ENCODE measurements around the gene TKFC. TPM values are rescaled to one million over a fixed set of nuclear protein-coding genes. Genes with fewer than 3 reads are reported as not detected.

The TKFC gene, protein sequence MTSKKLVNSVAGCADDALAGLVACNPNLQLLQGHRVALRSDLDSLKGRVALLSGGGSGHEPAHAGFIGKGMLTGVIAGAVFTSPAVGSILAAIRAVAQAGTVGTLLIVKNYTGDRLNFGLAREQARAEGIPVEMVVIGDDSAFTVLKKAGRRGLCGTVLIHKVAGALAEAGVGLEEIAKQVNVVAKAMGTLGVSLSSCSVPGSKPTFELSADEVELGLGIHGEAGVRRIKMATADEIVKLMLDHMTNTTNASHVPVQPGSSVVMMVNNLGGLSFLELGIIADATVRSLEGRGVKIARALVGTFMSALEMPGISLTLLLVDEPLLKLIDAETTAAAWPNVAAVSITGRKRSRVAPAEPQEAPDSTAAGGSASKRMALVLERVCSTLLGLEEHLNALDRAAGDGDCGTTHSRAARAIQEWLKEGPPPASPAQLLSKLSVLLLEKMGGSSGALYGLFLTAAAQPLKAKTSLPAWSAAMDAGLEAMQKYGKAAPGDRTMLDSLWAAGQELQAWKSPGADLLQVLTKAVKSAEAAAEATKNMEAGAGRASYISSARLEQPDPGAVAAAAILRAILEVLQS
- 71.2 and 78.2 TPM in 2 replicates for total RNA-seq

GRCh38 chr11:61332797-61333549 lies at the start of gene TKFC, which contains the start of gene DDB1:
TSS of gene TKFC (plus strand) at chr11:61333228. CDS start at chr11:61334729, 1,501 bp downstream.
TSS of gene DDB1 (minus strand) at chr11:61333105. CDS start at chr11:61332968, 137 bp downstream.
- Mint-ChIP-seq H3K9me3 (no peaks in the 10 kb centered on the region), H3K4me1 (ENCODE audit: low read depth) (peaks cover 58% of the 10 kb centered on the region), H3K36me3 (ENCODE audit: low read depth) (peaks cover 26% of the 10 kb centered on the region), H3K27me3 (ENCODE audit: insufficient read depth) (no peaks in the 10 kb centered on the region), H3K4me3 (peak within 1 kb of the TSS; percentile 93), H3K27ac (peak within 1 kb of the TSS; percentile 97)
- DNase-seq (ENCODE audit: low spot score) = peak; percentile 98
- intact Hi-C loops (cut with micrococcal nuclease) = loop anchor here (1.0 to 10.0 kb wide), 6 partner anchors 29 to 426 kb away; partner anchors contain the start of genes PRPF19, SDHAF2, TMEM138 and VWCE

DNA sequence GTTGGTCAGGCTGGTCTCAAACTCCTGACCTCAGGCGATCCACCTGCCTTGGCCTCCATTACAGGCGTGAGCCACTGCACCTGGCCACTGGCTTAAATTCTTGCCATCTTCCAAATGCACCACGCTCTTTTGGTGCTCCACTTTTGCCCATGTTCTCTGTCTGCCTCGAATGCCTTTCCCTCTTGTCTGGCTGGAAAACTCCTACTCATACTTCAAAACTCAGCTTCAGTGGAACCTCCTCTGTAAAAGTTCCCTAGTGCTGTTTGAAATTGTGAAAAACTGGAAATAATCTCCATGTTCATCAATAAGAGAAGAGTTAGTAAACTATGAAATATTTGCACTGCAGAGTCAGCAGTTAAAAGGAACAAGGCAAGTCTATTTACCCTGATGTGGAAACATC lies 49.4 kb upstream of the TKFC start:
- intact Hi-C loops (cut with micrococcal nuclease) = no loop called here
- H3K9me3 Mint-ChIP-seq = no peaks in the 10 kb centered on the region
- H3K27ac Mint-ChIP-seq = no peak overlapping the region
- peaks cover 1% of the 10 kb centered on the region for H3K27me3 Mint-ChIP-seq (ENCODE audit: insufficient read depth)
- no peak overlapping the region for H3K4me3 Mint-ChIP-seq
- no peak for DNase-seq (ENCODE audit: low spot score)
- no peaks in the 10 kb centered on the region for H3K4me1 Mint-ChIP-seq (ENCODE audit: low read depth)
- no peaks in the 10 kb centered on the region for H3K36me3 Mint-ChIP-seq (ENCODE audit: low read depth)

GRCh38 chr11:61287338-61287977 lies 45.6 kb upstream of the TKFC start:
- H3K27ac Mint-ChIP-seq = no peak overlapping the region
- H3K36me3 Mint-ChIP-seq (ENCODE audit: low read depth) = no peaks in the 10 kb centered on the region
- no peaks in the 10 kb centered on the region for H3K4me1 Mint-ChIP-seq (ENCODE audit: low read depth)

DNA sequence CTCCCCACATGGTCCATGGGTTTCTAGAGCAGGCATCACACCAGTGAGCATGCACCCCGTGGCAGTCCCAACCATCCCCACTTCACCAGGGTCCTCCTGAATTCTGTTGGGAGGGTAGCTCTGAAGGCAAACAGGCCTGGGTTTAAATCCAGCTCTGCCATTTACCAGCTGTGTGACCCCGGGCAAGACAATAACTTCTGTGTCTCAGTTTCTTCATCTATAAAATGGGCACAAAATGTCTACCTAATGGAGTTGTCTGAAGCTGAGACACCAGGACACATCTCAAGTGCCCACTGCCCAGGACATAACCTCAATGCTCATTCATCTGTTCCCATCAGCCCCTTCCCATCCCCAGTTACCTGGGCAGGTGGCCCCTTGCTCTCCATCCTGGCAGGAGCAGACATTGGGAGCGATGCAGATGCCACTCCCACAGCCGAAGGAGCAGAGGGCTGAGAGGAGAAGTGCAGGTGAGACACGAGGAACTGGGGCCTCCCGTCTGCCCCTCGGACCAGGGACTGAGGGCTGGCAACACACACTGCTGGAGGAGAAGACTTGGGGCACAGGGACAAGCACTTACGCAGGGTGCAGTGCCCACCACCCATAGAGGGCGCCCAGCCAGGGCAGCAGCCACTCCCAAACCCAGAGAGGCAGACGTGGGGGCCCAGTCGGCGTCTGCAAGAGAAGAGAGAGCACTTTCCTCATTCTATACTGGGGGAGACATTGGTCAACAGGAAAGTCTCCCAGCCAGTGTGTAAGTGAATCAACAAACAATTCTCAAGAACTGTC lies 41.9 kb upstream of the TKFC start:
- H3K36me3 Mint-ChIP-seq (ENCODE audit: low read depth) = peaks cover 7% of the 10 kb centered on the region
- H3K4me3 Mint-ChIP-seq = no peak overlapping the region
- DNase-seq (ENCODE audit: low spot score) = no peak
- intact Hi-C loops (cut with micrococcal nuclease) = no loop called here
- H3K27ac Mint-ChIP-seq = no peak overlapping the region
- peaks cover 4% of the 10 kb centered on the region for H3K4me1 Mint-ChIP-seq (ENCODE audit: low read depth)
- H3K27me3 Mint-ChIP-seq (ENCODE audit: insufficient read depth) = peaks cover 14% of the 10 kb centered on the region
- H3K9me3 Mint-ChIP-seq = no peaks in the 10 kb centered on the region

More at GRCh38 chr11:61287338-61287977, 45.6 kb upstream of the TKFC start:
- Mint-ChIP-seq H3K27me3 (ENCODE audit: insufficient read depth) (peaks cover 3% of the 10 kb centered on the region), H3K4me3 (no peak overlapping the region), H3K9me3 (no peaks in the 10 kb centered on the region)
- DNase-seq (ENCODE audit: low spot score) = no peak
- intact Hi-C loops (cut with micrococcal nuclease) = no loop called here

- no peak overlapping the region for H3K27ac Mint-ChIP-seq
- intact Hi-C loops (cut with micrococcal nuclease) = no loop called here
- H3K4me1 Mint-ChIP-seq (ENCODE audit: low read depth) = peaks cover 10% of the 10 kb centered on the region
- H3K27me3 Mint-ChIP-seq (ENCODE audit: insufficient read depth) = peaks cover 16% of the 10 kb centered on the region
- H3K36me3 Mint-ChIP-seq (ENCODE audit: low read depth) = peaks cover 13% of the 10 kb centered on the region
- no peak for DNase-seq (ENCODE audit: low spot score)
- peak overlapping the region; percentile 48 for H3K4me3 Mint-ChIP-seq
- H3K9me3 Mint-ChIP-seq = no peaks in the 10 kb centered on the region
Observed at GRCh38 chr11:61292356-61292755, 40.7 kb upstream of the TKFC start.

DNA sequence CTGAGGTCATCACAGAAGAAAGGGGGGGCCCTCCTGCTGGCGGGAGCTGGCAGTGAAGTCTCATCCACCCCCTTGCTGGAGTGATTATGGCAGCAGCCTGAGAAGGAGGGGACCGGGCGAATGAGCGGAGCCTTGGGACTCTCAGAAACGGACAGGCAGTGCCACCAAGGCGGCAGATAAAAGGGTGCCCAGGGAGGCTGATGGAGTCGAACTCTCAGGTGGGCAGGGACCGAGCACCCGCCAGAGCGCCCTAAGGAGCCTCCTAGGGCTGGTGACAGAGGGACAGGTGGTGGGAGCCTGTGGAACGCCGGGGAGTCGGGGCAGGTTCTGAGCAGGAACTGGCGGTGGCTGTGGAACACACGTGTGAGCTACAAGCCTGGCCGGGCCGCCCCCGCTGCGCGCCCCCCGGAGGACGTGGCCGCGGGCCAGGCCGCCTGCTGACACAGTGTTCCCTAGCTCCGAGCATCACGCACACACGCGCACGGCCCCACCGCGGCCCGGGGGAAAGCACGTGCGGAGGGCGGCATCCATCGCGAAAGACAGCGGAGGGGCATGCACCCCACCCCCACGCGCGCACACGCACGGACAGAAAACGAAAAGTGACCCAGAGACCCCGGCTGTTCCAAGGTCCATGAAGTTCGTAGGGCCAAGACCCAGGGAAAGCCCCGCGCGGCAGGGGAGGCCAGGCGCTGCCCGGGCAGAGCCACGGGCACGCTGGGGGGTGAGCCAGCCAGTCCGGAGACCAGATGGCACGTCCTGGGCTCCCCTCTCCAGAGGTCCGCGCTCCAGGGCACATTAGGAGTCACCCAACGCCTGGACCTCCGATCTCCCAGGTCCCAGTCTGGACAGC lies 38.9 kb upstream of the TKFC start:
- Mint-ChIP-seq H3K36me3 (ENCODE audit: low read depth) (peaks cover 26% of the 10 kb centered on the region), H3K4me1 (ENCODE audit: low read depth) (peaks cover 28% of the 10 kb centered on the region), H3K27ac (peak overlapping the region; percentile 84), H3K27me3 (ENCODE audit: insufficient read depth) (peaks cover 16% of the 10 kb centered on the region), H3K4me3 (peak overlapping the region; percentile 88), H3K9me3 (no peaks in the 10 kb centered on the region)
- intact Hi-C loops (cut with micrococcal nuclease) = loop anchor here (1.0 to 2.0 kb wide), 3 partner anchors 39 to 68 kb away; partner anchors contain the start of genes DDB1, TKFC and TMEM138
- no peak for DNase-seq (ENCODE audit: low spot score)

DNA sequence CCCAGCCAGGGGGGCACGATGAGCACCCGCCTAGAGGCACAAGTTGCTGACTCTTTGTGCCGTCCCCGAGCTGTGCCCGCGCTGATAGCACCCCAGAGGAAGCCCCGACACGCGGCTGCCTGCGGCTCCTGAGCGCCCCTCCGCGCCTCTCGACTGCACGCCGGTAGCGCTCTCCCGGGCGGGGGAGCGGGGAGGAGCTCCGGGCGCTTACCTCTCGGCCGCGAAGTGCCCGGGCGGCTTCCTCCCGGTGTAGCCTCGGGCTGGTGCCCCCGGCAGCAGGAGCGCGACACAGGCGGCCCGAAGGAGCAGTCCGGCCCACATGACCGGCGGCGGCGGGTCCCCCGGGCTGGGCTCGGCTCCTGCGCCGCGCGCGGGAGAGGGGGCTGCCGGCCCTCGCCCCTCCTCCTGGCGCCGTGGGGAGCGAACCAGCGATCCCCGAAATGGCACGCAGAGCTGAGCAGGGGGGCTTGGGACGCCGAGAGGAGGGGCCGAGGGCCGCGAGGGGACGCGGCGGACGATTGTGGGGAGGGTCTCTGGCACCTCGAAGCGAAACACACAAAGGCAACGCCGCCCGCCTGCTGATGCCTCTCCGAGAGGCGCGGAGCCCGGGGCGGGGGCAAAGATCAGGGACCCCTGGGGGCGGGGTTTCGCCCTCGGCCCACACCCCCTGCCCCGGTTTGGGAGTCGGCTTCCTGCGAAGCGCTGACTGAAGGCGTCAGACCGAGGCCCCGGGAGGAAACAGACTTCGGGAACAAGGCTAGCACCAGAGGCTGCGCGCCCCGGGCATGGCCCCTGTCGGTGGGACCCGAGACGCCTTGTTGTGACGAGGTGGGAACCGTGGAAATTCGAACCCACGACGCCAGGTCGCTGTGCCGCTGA lies 38.1 kb upstream of the TKFC start, which contains the start of gene VWCE:
VWCE (minus strand) TSS at position 600 of the 879 bp plus-strand sequence; CDS start at position 321, 279 bp downstream.
- peaks cover 16% of the 10 kb centered on the region for H3K27me3 Mint-ChIP-seq (ENCODE audit: insufficient read depth)
- peaks cover 28% of the 10 kb centered on the region for H3K4me1 Mint-ChIP-seq (ENCODE audit: low read depth)
- H3K4me3 Mint-ChIP-seq = peak within 1 kb of the TSS; percentile 83
- H3K36me3 Mint-ChIP-seq (ENCODE audit: low read depth) = peaks cover 30% of the 10 kb centered on the region
- H3K9me3 Mint-ChIP-seq = no peaks in the 10 kb centered on the region
- intact Hi-C loops (cut with micrococcal nuclease) = loop anchor here (1.0 to 2.0 kb wide), 3 partner anchors 38 to 67 kb away; partner anchors contain the start of genes DDB1, TKFC and TMEM138
- peak; percentile 64 for DNase-seq (ENCODE audit: low spot score)
- H3K27ac Mint-ChIP-seq = peak within 1 kb of the TSS; percentile 79

- H3K4me3 Mint-ChIP-seq = peak overlapping the region; percentile 82
- peaks cover 33% of the 10 kb centered on the region for H3K36me3 Mint-ChIP-seq (ENCODE audit: low read depth)
- H3K27ac Mint-ChIP-seq = no peak overlapping the region
- peaks cover 16% of the 10 kb centered on the region for H3K27me3 Mint-ChIP-seq (ENCODE audit: insufficient read depth)
- intact Hi-C loops (cut with micrococcal nuclease) = loop anchor here (2.0 kb wide), 1 partner anchor 37 kb away; the partner anchor contains the start of genes DDB1 and TKFC
- H3K9me3 Mint-ChIP-seq = no peaks in the 10 kb centered on the region
- H3K4me1 Mint-ChIP-seq (ENCODE audit: low read depth) = peaks cover 28% of the 10 kb centered on the region
- DNase-seq (ENCODE audit: low spot score) = no peak
Observed at GRCh38 chr11:61295596-61295926, 37.5 kb upstream of the TKFC start.

DNA sequence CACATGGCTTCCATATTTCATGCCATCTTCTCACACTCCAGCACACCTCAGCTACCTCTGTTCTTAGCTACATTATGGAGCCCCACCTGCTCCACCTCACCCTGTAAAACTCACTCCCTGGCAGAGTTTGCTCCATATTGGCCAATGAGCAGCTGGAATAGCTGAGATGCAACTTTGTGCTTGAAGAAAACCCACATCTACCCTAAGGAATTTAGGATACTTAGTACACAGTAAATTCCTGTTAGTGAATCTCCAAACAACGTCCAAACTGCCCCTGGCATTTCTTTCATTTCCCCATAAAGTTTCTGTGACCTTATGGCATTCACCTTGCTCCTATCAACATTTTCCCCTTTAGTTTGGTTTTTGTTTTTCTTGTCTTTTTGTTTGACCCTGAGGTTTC lies 35.7 kb upstream of the TKFC start:
- H3K4me1 Mint-ChIP-seq (ENCODE audit: low read depth) = peaks cover 28% of the 10 kb centered on the region
- H3K27ac Mint-ChIP-seq = peak overlapping the region; percentile 46
- H3K27me3 Mint-ChIP-seq (ENCODE audit: insufficient read depth) = peaks cover 14% of the 10 kb centered on the region
- intact Hi-C loops (cut with micrococcal nuclease) = no loop called here
- peaks cover 49% of the 10 kb centered on the region for H3K36me3 Mint-ChIP-seq (ENCODE audit: low read depth)
- peak overlapping the region; percentile 59 for H3K4me3 Mint-ChIP-seq
- no peak for DNase-seq (ENCODE audit: low spot score)
- H3K9me3 Mint-ChIP-seq = no peaks in the 10 kb centered on the region

GRCh38 chr11:61297746-61298145 lies 35.3 kb upstream of the TKFC start:
- peak overlapping the region; percentile 59 for H3K4me3 Mint-ChIP-seq
- peaks cover 28% of the 10 kb centered on the region for H3K4me1 Mint-ChIP-seq (ENCODE audit: low read depth)
- H3K27ac Mint-ChIP-seq = peak overlapping the region; percentile 36

More at GRCh38 chr11:61297746-61298145, 35.3 kb upstream of the TKFC start:
- intact Hi-C loops (cut with micrococcal nuclease) = no loop called here
- Mint-ChIP-seq H3K9me3 (no peaks in the 10 kb centered on the region), H3K36me3 (ENCODE audit: low read depth) (peaks cover 50% of the 10 kb centered on the region), H3K27me3 (ENCODE audit: insufficient read depth) (peaks cover 11% of the 10 kb centered on the region)
- DNase-seq (ENCODE audit: low spot score) = no peak
